Neutrophil (primary cell): Measurements from ENCODE around the gene SFXN4.

Experiments used
- H3K27ac ChIP-seq: fragments of 200-600 bp; sonication (generic); 2 replicates; pipeline ENCODE4 v1.5.1; 2016; ENCODE audit warnings: mild to moderate bottlenecking, moderate library complexity
- H3K27me3 ChIP-seq: fragments of 200-600 bp; sonication (generic); 2 replicates; pipeline ENCODE4 v1.6.0; 2016; ENCODE audit warnings: mild to moderate bottlenecking
- H3K36me3 ChIP-seq: fragments of 200-600 bp; sonication (generic); 2 replicates; pipeline ENCODE4 v1.5.1; 2017
- H3K4me1 ChIP-seq, 2 experiments: fragments of 200-600 bp in 1 of 2; sonication (generic) in 1 of 2; 1 replicate in 1 of 2; 2 replicates in 1 of 2; pipeline versions ENCODE4 v1.5.1 to v1.6.1; 2013 to 2016; ENCODE audit warnings: low read depth in 1 of 2, low read length in 1 of 2, mild to moderate bottlenecking in 1 of 2, moderate library complexity in 1 of 2; ENCODE audit not compliant: control insufficient read depth in 1 of 2, insufficient read depth in 1 of 2
- H3K4me3 ChIP-seq, 2 experiments: fragments of 200-600 bp in 1 of 2; sonication (generic) in 1 of 2; 1 replicate in 1 of 2; 2 replicates in 1 of 2; pipeline ENCODE4 v1.5.1; 2013 to 2016; ENCODE audit warnings: low read depth in 1 of 2, low read length in 1 of 2, mild to moderate bottlenecking in 1 of 2, moderate library complexity in 1 of 2
- H3K9me3 ChIP-seq: fragments of 200-600 bp; sonication (generic); 2 replicates; pipeline ENCODE4 v1.5.1; 2016
- TF ChIP-seq, protein P1 (sequence below): fragments of 200-600 bp; sonication (generic); IDR thresholded peaks from 2 replicates; pipeline ENCODE4 v1.5.1; 2016; ENCODE audit warnings: antibody characterized with exemption

SFXN4 gene

GRCh38 chr10:119176166-119176565 is 10.7 kb upstream of the SFXN4 start:
- Histone ChIP-seq H3K9me3 (no peaks in the 10 kb centered on the region), H3K36me3 (peaks cover 34% of the 10 kb centered on the region), H3K4me3 (no peak overlapping the region), H3K27me3 (no peaks in the 10 kb centered on the region), H3K4me1 (peaks cover 11 to 13% of the 10 kb centered on the region in 2 experiments), H3K27ac (no peak overlapping the region)
- TF ChIP-seq, protein P1, sequence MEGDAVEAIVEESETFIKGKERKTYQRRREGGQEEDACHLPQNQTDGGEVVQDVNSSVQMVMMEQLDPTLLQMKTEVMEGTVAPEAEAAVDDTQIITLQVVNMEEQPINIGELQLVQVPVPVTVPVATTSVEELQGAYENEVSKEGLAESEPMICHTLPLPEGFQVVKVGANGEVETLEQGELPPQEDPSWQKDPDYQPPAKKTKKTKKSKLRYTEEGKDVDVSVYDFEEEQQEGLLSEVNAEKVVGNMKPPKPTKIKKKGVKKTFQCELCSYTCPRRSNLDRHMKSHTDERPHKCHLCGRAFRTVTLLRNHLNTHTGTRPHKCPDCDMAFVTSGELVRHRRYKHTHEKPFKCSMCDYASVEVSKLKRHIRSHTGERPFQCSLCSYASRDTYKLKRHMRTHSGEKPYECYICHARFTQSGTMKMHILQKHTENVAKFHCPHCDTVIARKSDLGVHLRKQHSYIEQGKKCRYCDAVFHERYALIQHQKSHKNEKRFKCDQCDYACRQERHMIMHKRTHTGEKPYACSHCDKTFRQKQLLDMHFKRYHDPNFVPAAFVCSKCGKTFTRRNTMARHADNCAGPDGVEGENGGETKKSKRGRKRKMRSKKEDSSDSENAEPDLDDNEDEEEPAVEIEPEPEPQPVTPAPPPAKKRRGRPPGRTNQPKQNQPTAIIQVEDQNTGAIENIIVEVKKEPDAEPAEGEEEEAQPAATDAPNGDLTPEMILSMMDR, result no peak

GRCh38 chr10:119174109-119174508 is 8.6 kb upstream of the SFXN4 start:
- Histone ChIP-seq H3K4me3 (no peak overlapping the region), H3K27ac (no peak overlapping the region), H3K4me1 (peaks cover 10 to 13% of the 10 kb centered on the region in 2 experiments), H3K9me3 (no peaks in the 10 kb centered on the region), H3K27me3 (no peaks in the 10 kb centered on the region), H3K36me3 (peaks cover 52% of the 10 kb centered on the region)
- TF ChIP-seq, protein P1, result no peak

GRCh38 chr10:119167041-119167440 is 1.5 kb upstream of the SFXN4 start:
- H3K36me3 ChIP-seq, result peaks cover 47% of the 10 kb centered on the region

DNA sequence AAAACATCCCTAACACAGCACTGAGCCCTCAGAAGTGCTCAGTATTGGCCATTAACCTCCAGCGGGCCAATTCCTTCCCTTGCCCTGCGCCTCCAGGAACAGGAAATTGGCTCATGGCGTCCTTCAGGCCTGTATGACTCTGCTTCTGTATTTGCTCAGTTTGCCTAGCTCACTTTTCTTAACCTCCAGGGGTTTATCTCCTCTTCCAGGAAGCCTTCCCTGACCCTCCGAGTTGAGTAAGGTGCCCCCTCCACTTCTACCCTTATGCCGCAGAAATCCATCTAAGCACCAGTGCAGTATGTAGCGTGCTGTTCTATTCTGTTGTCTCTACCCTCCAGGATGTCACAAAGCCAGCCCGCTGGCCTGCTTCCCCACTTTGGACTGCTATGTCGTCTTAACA is 1.1 kb upstream of the SFXN4 start:
- peaks cover 19 to 21% of the 10 kb centered on the region in 2 experiments for H3K4me1 ChIP-seq
- TF ChIP-seq, protein P1, result no peak
- H3K27me3 ChIP-seq, result no peaks in the 10 kb centered on the region
- peak overlapping the region; percentile 83 for H3K27ac ChIP-seq
- no peaks in the 10 kb centered on the region for H3K9me3 ChIP-seq
- peaks cover 42% of the 10 kb centered on the region for H3K36me3 ChIP-seq
- H3K4me3 ChIP-seq, result peak overlapping the region; percentile 85 to 93

More at GRCh38 chr10:119167041-119167440, 1.5 kb upstream of the SFXN4 start:
- peaks cover 19 to 21% of the 10 kb centered on the region in 2 experiments for H3K4me1 ChIP-seq
- no peak overlapping the region for H3K4me3 ChIP-seq
- peak overlapping the region; percentile 83 for H3K27ac ChIP-seq
- no peaks in the 10 kb centered on the region for H3K9me3 ChIP-seq
- TF ChIP-seq, protein P1, result no peak
- no peaks in the 10 kb centered on the region for H3K27me3 ChIP-seq

DNA sequence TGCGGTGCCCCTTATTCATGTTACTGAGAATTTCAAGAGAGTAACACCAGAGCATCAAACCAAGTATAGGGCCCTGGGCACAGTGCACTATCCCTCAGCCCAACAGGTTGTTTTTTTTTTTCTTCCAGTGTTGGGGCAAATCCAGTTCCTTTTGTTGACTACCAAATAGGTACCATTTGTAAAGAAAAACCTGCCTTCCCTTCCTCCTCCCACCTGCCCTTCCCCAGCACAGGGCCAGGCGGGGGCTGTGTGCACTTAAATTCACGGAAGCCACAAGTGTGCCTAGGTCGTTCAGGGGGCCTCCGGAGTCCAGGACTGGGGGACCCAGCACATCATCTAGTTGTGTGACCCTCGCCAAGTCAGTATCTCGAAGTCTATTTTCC is 595 bp upstream of the SFXN4 start:
- Histone ChIP-seq H3K27me3 (no peaks in the 10 kb centered on the region), H3K27ac (peak overlapping the region; percentile 83), H3K36me3 (peaks cover 38% of the 10 kb centered on the region), H3K4me3 (peak overlapping the region; percentile 85 to 93), H3K9me3 (no peaks in the 10 kb centered on the region), H3K4me1 (peaks cover 19 to 21% of the 10 kb centered on the region in 2 experiments)
- TF ChIP-seq, protein P1, result no peak
